GM04504 (cell line): ENCODE data around the gene ZWILCH.

ENCODE experiments used
- DNase-seq: peaks from one replicate; pipeline ENCODE4 v3.0.0-alpha.2; 2012; ENCODE audit warnings: low read depth

The ZWILCH gene

DNA sequence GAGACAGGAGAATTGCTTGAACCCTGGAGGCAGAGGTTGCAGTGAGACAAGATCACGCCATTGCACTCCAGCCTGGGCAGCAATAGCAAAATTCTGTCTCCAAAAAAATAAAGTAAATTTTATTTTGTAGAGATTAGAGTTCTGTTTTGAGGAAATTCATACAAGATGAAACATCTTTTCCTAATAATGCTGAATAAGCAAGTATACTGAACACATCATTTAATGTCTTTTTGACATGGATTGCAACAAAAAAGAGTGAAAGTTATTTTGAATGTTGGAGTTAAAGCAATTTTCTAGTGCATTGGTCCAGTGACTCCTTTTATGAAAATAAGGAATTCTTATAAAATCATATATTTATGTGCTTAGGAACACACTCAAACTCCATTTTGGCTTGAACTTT, 40.1 kb downstream of the ZWILCH start:
- DNase-seq, result no peak

DNA sequence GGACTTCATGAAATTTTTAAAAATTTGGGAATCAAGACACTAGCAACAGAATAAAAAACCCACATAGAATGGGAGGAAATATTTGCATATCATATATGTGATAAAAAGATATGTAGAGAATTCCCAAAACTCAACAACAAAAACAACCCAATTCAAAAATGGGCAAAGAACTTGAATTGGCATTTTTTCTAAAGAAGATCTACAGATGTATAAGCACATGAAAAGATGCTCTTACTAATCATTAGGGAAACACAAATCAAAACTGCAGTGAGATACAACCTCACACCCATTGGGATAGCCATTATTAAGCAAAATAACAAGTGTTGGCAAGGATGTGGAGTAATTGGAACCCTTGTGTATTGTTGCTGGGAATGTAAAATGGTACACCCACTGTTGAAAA, 50.6 kb downstream of the ZWILCH start:
- no peak for DNase-seq

DNA sequence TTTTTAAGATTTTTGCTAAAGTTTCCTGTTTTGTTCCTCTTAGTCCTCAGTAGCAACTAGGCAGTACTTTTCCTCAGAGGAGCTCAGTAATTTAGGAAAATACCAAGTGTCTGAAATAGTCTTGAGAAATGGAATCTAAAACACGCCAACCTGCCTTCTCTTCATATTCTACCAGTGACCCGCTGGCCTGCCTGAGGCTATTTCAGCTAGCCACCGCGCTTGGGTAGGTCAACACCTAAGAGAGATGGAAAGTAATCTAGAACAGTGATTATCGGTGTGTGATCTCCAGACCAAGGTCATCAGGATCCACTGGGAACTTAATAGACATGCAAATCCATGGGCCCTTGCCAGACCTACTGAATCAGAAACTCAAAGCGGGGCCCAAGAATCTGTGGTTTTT, 53.1 kb downstream of the ZWILCH start:
- no peak for DNase-seq

DNA sequence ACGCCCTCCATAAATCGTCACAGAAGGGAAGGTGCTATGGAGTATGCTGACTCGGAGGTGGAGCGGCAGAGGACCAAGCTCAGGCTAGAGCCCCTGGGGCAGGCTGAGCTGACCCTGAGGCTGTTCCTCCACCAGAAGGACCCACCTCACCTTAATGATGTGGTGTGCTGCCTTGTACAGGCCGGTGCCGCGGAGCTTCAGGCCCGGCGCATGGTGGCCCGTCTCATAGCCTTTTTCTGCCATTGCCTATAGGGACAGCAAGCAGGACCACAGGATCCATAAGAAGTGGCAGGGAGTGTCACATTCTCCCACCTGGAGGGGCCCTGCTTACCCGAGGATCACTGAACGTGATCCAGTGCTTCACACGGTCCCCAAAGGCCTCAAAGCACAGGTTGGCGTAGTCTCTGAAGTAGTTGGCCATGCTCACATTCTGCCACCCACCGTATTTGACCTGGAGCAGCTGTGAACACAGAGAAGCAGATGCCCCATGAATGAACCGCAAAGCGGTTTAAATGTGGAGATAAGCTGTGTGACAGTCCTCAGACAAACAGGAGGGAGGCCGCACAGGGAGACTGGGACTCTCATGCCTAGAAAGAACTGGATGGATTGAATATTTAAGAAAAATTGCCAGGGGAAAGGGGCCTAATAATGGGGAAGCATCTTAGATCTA, 55.9 kb downstream of the ZWILCH start:
- no peak for DNase-seq

DNA sequence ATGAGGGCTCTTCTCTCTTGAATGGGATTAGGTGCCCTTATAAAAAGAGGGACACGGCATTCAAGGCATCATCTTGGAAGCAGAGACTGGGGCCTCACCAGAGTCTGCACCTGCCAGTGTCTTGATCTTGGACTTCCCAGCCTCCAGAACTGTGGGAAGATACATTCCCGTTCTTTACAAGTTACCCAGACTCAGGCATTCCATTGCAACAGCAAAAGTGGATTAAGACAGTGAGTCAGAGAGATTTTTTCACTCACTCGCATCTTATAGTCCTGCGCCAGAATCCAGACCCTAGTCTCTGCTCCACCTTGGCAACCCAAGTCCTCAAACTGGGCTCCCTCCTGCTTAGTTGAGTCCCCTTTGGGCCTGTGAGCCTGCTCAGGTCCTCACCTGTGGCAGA, 58.0 kb downstream of the ZWILCH start:
- DNase-seq, result no peak

DNA sequence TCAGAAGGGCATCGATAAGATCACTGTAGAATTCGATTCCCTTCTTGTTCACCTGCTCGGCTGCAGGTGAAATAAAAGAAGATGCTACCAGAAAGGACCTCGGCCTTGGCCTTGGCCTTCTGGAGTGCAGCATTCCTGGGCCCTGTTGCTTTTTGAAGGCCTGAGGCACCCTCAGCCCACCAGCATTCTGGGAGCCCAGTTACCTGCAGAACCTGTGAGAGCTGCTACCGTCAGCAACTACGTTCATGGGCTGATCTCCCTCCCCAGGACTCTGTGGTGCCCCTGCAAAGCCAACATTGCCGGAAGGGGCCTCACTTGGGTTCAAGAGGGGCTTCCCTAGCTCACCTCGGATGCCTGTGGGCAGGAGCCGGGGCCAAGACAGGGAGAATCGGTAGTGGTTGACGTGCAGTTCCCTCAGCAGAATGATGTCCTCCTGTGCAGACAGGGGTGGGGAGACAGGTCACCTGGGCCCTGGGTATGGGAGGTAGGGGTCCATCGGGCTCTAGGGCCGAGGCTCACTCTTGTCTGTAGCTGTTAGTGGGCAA, 58.5 kb downstream of the ZWILCH start:
- DNase-seq, result no peak

DNA sequence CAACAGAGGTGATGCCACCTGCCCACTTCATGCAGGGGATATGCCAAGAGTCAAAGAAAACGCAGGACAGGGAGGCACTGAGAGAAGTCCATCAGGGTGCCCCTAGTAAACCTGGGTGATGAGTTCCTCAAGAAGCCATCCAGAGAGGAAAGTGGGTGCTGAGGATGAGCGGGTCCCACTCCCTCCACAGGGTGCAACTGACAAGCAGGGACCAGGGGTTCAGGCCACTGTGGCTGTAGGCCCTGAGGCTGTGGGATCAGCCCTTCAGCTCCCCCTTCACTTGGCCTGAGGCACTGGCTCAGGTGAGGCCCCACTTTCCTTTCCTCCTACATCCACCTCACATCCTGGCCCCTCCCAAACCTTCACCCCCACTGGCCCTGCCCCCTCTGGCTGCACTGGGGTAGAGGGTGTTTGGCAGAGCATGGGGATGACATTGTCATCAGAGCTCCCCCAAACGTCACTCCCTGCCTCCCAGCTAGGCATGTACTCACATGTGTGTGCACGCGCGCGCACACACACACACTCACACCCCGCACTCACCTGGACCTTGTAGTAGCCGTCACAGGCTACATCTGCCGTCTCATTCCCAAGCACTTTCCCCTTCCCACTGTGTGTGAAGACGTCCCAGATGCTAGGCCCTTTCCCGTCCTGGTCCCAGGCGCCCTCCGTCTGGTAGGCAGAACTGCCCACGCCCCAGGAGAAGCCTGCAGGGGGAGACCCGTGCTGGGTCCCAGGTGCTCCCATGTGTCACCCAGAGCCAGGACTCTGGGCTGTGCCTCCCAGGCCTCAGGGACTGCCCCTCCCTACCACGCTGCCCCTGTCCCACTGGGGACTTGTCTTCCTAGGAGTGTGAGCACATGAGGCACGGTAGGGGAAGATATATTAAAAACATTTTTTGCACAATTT, 59.3 kb downstream of the ZWILCH start:
- DNase-seq, result no peak

DNA sequence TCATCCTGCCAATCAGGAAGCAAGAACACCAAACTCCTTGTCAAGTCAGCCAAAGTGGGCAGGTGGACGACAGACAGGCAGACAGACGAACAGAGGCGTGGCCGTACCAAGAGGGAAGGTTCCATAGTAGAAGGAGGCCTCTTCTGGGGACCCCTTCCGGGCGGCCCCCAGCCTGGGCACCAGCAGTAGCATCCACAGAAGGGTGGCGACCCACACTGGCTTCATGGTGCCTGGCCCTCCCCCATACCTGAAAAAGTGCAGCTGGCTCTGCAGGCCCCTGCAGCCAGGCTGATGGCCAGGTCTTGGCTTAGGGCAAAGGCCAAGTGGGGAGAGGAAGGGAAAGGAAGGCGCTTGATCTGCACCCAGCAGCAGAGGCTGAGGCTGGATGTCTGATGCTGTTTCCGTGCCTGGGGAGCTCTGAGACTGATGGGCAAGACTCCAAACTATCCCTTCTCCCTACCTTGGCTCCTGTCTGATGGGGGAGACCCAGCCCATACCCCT, 60.1 kb downstream of the ZWILCH start:
- DNase-seq, result no peak

DNA sequence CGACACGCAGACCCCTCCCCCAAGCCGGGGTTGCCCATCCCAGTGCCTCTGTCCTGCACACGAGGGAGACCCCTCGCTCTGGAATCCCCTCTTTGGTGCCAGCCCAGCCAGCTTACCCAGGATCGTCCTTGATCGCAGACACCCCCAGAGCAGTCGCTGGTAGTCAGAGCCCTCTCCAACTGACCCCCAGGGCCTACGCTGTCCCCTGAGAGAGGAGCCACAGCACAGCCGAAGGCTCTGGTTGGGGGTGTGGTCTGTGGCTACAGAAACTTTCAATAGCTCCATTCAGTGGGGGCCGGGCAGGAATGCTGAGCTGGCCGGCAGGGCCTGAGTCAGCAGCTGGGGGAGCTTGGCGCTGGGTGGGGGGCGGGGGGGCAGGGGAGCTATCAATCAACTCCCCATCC, 60.6 kb downstream of the ZWILCH start, which contains the start of gene LCTL:
LCTL (minus strand) TSS at position 258 of the 404 bp plus-strand sequence. CDS start 633 bp downstream, outside the sequence.
- no peak for DNase-seq

DNA sequence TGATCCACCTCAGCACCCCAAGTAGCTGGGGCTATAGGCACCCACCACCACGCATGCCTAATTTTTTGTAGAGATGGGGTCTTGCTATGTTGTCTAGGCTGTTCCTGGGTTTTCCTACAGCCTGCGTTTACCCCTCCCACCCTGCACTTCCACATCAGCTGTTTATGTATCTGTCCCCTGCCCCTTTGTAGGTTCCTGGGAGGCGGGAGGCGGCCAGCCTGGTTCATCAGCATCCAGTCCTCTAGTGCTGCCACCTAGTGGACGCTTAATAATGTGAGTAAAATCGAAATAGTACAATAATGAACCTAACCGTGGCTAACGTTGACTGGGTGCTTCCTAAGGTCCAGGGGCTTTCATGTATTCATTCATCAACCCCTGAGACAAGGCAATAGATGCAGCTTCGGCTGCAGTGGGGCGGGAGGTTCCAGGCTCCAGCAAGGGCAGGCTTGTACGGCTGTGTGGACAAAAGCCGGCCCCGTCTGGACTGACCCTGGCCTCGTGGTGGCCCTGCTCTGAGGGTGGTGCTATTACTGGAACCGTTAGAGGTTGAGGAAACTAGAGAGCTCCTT, 61.9 kb downstream of the ZWILCH start:
- DNase-seq, result peak; percentile 33

DNA sequence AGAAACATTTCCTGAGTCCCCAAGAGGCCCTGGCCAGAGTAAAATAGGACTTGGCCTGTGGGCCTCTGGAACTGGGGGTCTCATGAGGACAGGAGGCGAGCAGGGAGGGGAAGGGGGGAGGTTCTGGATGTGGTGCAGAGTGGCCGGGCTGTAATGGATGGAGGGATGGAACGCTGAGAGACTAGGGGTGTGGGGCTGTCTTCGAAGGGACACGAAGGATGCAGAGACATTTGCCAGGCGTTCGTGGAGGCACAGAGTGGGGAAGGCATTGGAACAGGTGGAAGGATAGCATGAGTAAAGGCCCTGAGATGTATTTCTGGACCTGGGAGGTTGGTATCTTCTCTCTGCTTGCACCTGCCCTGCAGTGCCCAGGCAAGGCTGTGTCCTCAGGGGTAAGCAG, 62.8 kb downstream of the ZWILCH start:
- no peak for DNase-seq

DNA sequence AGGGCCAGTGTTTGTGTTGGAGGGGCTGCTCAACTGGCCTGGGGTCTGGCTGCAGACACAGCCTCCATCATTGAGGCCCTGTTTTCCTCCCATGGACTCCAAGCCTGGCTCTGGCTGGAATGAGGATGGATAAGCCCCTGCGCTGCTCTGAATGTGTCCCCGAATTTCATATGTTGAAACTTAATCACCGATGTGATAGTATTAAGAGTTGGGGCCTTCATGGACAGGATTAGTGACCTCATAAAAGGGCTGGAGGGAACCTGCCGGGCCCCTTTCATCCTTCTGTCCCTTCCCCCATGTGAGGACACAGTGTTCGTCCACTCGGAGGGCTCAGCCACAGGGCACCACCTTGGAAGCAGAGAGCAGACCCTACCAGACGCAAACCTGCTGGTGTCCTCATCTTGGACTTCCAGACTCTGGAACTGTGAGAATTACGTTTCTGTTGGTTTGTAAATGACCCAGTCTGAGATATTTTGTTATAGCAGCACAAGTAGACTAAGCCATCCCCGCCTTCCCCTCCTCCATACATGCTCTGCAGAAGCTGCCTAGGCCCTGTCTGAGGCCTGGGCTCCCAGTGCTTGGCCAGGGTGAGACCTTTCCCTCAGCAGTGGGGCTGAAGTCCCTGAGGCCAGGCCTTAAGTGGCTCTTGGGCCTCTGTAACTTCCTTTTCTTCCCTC, 64.5 kb downstream of the ZWILCH start:
- DNase-seq, result no peak

DNA sequence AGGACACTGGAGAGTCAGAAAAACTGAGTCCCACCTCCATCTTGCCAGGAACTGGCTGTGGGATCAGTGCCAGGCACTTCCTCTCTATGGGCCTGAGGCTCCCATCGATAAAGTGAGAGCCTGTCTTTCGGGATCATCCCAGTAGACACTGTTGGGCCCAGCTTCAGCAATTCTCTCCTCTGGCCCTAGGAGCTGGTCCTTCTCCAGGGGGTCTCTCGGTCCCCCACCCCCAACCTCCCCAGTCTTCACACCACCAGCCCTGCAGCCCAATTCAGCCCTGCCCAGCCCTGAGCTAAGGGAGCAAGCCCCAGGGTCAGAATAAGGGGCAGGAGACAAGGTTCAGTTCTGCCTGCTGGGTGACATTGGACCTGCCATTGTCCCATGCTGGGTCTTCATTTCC, 65.2 kb downstream of the ZWILCH start:
- DNase-seq, result no peak

DNA sequence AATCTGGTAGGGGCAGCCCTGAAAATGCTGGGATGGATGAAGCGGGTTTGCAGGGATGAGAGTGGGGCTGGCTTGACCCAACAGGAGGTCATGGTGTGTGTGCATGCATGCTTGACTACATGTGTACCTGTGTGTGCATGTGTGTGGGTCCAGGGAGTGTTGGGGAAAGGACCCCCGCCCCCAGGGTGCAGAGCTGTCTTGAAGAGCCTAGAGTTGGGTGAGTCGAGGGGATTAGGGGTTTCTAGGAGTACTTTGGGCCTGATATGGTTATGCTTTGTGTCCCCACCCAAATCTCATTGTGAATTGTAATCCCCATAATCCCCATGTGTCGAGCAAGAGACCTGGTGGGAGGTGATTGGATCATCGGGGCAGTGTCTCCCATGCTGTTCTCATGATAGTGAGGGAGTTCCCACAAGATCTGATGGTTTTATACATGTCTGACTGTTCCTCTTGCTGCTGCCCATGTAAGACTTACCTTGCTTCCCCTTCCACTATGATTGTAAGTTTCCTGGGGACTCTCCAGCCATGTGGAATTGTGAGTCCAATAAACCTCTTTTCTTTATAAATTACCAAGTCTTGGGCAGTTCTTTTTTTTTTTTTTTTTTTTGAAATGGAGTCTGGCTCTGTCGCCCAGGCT, 65.8 kb downstream of the ZWILCH start:
- DNase-seq, result no peak

DNA sequence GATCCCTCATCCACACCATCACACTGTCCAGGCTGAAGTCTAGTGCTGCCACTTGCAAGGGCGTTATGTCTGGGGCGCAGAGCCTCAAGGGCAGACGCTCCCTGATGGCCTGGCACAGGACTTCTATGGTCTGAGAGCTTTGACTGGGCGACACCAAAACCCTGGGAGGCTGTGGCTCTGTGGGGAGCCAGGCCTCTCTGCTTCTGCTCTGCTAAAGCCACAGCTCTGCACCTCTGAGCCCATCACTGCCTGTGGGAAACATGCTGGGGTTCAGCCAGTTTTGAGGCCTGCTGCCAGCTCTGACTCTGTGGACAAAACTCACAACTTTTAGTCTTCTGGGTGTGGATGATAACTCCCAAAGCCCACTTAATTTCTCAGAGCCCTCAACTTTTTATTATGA, 67.0 kb downstream of the ZWILCH start:
- DNase-seq, result no peak

DNA sequence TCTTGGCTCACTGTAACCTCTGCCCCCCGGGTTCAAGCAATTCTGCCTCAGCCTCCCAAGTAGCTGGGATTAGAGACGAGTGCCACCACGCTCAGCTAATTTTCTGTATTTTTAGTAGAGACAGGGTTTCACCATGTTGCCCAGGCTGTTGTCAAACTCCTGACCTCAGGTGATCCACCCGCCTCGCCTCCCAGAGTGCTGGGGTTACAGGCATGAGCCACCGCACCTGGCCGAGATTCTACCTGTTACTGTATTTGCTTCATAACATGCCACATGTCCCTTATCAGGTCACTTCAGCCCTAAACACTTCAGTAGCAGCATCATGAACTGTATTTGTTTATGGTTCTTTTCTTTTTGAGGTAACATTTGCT, 68.2 kb downstream of the ZWILCH start:
- DNase-seq, result no peak

DNA sequence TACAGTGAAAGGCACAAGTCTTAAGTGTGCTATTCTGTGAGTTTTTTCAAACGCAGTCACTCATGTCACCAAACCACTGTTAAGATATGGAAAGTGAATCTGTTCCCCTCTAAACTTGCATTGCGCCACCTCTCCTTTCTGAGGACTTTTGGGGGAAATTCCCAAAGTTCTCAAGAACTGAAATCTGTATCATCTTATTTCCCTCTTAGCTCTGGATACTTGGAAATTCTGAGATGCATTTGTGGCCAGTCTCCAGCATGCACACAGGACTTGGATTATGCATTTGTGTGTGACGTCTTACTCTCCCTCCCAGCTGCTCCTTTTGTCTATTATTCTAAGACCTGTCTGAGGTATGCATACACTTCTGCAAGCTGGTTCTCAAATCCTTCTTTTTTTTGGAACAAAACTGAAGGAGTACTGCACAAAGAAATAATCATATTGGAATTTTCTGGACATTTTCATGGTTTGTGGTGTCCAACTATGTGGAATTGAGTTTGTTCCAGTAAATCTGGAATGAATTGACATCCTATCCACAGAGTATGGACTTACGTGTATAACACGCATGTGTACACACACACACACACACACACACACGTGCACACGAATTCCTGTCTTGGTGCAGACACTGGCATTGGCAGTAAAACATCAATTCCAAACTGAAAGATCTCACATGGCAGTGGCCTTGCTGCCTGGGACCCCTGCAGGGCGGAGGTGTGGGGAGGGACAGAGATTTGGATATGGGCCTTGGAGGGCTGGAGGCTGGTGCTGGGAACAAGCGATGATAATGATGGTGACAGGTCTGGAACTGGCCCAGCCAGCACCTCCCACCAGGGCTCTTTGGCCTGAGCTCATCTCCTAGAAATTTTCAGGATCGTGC, 68.8 kb downstream of the ZWILCH start:
- DNase-seq, result peak; percentile 68

DNA sequence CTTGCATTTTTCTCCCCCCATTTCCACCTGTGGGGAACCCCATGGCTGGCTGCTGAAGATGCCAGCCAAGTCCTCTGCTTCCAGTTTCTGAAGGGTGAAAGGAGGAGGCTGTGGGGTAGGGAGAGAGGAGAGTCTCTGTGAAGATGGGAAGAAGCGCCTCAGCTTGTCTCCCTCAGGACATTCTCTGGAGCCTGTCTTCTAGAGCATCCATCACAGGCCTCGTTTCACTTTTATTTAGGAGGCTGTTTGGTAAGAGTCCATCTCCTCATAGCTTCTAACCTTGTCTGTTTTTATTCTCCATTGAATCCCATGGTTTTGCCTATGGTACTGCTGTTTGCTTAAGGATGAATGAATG, 69.4 kb downstream of the ZWILCH start:
- no peak for DNase-seq

DNA sequence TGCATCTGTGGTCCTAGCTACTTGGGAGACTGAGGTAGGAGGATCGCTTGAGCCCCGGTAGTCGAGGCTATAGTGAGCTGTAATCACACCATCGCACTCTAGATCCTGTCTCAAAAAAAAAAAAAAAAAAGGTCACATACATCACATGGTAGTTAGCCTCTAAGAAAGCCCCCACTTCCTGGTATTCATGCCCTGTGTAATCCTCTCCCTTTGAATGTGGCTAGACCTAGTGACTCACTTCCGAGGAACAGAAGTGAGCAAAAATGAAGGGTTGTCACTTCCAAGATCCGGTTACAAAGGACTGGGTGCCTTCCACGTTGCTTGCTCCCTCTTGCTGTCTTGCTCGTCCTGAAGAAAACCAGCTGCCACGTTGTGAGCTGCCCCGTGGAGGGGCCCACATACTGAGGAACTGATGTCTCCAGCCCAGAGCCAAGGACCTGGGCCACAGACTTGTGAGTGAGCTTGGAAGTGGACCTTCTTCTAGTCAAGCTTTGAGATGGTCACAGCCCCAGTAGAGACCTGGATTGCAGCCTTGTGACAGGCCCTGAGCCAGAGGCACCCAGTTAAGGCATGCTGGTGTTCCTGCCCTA, 73.3 kb downstream of the ZWILCH start:
- no peak for DNase-seq

DNA sequence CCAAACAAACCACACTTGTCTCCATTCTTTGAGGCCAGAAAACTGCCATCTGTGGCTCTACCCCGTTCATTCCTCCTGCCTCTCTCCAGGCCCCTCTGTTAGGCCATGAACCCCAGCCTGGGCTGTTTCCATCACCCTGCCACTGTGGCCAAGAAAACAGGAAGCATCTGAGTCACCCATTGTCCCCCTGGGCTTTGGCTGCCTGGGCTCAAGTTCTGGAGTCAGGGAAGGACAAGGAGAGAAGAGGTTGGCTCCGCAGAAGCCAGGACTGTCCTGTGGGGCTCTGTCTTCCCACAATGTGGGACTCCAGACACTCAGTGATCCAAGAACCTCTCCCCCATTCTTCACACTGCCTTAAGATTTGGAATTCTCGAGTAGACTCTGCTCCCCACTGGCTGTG, 75.5 kb downstream of the ZWILCH start:
- no peak for DNase-seq
